K562 (cell line): ENCODE measurements around the gene ERFL.

ENCODE experiments used
- EP300 ChIP-seq: IDR thresholded peaks from 2 replicates; pipeline ENCODE4 v1.6.1; 2012; ENCODE audit warnings: low read length, improper control_type of control experiment
- FOXA1 ChIP-seq: fragments of 450-650 bp; IDR thresholded peaks from 2 replicates; pipeline ENCODE4 v1.6.1; 2016; ENCODE audit warnings: mild to moderate bottlenecking, borderline replicate concordance
- POLR2A ChIP-seq: fragments of 450-650 bp; conservative IDR thresholded peaks from 2 replicates; pipeline ENCODE4 v1.6.1; 2016
- RBM39 ChIP-seq: fragments of 200-400 bp; formaldehyde crosslinking; optimal IDR thresholded peaks from 2 replicates; pipeline ENCODE3; 2018; ENCODE audit warnings: low read depth, low read length
- TF ChIP-seq, protein P1 (sequence below), 3 experiments: IDR thresholded peaks in 2 of 3; conservative IDR thresholded peaks in 1 of 3; 2 replicates each; pipeline ENCODE4 v1.5.1; 2011 to 2012; ENCODE audit warnings: low read length in 3 of 3, mild to moderate bottlenecking in 3 of 3, control low read depth in 2 of 3, improper control_type of control experiment in 1 of 3, inconsistent platforms in 1 of 3, low read depth in 1 of 3, mixed read lengths in 1 of 3, moderate library complexity in 1 of 3; ENCODE audit not compliant: insufficient read depth in 2 of 3

- TF ChIP-seq FOXA1 = no peak
- TF ChIP-seq, protein P1, sequence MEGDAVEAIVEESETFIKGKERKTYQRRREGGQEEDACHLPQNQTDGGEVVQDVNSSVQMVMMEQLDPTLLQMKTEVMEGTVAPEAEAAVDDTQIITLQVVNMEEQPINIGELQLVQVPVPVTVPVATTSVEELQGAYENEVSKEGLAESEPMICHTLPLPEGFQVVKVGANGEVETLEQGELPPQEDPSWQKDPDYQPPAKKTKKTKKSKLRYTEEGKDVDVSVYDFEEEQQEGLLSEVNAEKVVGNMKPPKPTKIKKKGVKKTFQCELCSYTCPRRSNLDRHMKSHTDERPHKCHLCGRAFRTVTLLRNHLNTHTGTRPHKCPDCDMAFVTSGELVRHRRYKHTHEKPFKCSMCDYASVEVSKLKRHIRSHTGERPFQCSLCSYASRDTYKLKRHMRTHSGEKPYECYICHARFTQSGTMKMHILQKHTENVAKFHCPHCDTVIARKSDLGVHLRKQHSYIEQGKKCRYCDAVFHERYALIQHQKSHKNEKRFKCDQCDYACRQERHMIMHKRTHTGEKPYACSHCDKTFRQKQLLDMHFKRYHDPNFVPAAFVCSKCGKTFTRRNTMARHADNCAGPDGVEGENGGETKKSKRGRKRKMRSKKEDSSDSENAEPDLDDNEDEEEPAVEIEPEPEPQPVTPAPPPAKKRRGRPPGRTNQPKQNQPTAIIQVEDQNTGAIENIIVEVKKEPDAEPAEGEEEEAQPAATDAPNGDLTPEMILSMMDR (IDR thresholded peaks at IDR 0.05 in 2 of 3, conservative IDR thresholded peaks at IDR 0.05 in 1 of 3; ENCODE audit: insufficient read depth in 2 of 3, low read depth in 1 of 3, low read length in 3 of 3) = peak in 2 of 3 experiments; percentile 17 to 18; a peak in 1 of 6 replicates
- TF ChIP-seq RBM39 = no peak
- TF ChIP-seq POLR2A = no peak
- TF ChIP-seq EP300 = no peak
Measured at GRCh38 chr19:41928221-41928683, at the start of gene ERFL.
